ENCODE data around the gene PHETA1.
"Not testable (repeated sequence)": the region's sequence is repeated elsewhere in the genome, so short reads cannot be mapped to it uniquely, and the experiment has no call there.

The PHETA1 gene

DNA sequence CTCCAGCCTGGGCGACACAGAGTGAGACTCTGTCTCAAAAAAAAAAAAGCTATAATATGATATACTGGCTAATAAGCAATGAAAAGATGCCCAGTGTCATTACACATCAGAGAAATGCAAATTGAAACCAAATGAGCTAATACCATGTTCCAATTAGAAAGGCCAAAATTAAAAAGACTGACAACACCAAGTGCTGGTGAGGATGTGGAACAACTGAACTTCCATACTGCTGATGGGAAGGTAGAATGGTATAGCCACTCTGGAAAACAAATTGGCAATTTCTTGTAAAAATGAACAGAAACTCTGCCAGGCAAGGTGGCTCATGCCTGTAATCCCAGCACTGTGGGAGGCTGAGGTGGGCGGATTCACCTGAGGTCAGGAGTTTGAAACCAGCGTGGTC lies 8.5 kb upstream of the PHETA1 start:
- in situ Hi-C loops (cut with MboI; ENCODE audit: low sequenced_read_pairs) = no loop called here

DNA sequence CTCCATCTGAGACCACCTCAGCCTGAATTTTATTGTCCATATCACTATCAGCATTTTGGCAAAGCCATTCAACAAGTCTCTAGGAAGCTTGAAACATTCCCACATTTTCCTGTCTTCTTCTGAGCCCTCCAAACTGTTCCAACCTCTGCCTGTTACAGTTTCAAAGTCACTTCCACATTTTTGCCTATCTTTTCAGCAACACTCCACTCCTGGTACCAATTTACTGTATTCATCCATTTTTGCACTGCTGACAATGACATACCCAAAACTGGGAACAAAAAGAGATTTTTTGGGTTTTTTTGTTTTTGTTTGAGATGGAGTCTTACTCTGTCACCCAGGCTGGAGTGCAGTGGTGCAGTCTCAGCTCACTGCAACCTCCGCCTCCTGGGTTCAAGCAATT lies 4.3 kb upstream of the PHETA1 start:
- in situ Hi-C loops (cut with MboI; ENCODE audit: low sequenced_read_pairs) = not testable (repeated sequence)

DNA sequence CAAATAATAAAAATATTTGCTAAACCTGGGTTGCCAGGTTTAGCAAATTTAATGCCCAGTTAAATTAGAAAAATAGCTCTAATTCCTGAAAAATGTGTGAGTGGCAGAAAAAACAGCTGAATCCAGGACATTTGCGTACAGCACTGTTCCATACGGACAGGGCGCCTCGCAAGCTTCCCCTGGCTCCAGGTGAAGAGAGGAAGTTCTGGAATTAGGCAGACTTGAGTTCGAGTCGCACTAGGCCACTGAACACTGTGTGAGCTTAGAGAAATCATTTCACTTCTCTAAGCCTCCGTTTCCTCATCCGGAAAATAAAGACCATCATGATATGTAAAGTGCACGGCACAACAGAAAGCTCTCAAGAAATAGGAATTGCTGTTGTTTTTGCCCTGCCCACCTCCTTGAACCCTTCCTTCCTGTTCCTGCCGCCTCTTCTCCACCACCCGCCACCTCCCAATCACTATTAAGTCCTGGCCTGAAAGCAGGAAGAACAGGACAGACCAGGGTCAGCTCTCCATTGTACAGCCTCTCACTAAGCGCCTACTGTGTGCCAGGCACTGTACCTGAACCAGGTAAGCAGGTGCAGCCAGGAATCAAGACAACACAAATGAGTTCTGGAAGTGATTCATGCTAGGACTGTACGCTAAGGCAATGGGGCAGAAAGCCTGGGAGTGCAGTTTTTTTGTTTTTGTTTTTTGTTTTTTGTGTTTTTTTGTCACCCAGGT lies 763 bp upstream of the PHETA1 start:
- in situ Hi-C loops (cut with MboI; ENCODE audit: low sequenced_read_pairs) = no loop called here

DNA sequence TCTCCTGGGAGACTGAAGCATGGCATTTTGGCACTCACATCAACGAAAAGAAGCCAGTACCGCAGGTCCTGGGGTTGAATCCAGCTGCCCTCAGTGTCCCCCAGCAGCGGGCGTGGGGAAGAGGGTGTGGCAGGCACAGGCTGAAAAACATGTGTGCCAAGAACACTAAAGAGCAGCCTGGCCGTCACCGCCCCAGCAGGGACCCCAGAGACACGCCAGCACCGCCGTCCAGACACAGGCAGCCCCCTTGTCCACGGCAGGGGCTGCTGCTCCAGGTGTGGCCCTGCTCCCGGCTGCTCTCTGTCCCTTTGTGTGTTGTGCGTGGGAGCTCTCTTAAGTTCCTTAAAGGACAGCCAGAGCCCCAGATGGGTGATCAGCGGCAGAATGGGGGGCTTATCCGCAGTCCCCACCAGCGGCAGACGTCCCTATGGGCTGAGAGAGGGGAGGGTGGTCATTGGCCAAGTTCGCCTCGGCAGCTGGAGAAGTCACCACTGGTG lies 556 bp downstream of the PHETA1 start:
- in situ Hi-C loops (cut with MboI; ENCODE audit: low sequenced_read_pairs) = no loop called here

DNA sequence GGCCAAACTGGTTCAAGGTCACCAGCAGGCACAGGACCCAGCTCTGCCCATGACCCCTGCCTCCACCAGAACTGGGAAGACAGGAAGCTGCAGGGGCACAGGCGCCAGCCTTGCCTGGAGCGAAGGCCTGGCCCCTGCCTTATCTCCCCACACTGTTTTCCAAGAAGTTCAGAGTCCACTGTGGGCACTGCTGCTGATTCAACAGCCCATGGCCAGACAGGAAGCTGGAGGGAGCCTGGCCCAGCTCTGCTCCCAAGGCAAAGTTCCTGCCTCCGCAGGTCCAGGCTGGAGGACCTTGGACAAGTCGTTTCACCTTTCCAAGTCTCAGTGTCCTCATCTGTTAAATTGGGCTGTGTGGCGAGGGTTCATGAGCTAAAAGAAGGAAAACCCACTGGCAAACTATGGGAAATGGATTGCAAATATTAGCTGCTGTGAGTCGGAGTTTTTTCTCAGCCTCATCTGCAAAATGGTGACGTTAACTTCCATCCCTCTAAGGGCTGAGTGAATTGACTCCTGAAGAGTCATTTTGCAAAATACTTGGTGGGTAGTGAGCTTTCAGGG lies 1.2 kb downstream of the PHETA1 start:
- in situ Hi-C loops (cut with MboI; ENCODE audit: low sequenced_read_pairs) = no loop called here

DNA sequence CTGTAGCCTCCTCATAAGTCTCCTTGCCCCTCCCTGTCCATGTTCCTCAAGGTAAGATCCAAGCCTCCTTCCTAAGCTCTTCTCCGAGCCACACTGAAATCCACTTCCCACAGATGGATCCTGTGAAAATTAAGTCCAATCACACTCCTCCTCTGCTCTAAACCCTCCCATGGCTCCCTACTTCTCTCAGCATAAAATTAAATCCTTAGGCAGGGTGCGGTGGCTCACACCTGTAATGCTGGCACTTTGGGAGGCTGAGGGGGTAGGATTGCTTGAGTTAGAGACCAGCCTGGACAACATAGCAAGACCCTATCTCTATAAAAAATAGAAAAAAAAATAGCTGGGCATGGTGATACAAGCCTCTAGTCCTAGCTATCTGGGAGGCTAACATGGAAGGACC lies 2.3 kb downstream of the PHETA1 start:
- in situ Hi-C loops (cut with MboI; ENCODE audit: low sequenced_read_pairs) = no loop called here

DNA sequence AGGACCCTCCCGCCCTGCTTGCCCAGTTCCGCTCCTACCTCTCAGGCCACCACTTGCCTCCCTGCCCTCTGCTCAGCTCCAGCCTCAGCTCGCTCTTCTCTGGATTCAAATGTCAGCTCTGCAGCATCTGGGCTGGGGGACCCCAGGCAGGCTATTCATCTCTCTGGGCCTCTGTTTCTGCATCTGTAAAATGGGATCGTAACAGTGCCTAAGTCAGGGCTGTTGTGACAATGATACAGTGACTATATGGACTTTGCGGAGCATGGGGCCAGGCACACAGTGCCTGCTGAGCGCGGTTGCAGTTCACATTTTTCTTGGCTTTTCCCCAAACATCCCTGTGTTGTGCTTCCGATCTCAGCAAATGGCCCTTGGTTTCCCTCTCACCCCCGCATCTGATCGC lies 2.8 kb downstream of the PHETA1 start:
- in situ Hi-C loops (cut with MboI; ENCODE audit: low sequenced_read_pairs) = no loop called here

DNA sequence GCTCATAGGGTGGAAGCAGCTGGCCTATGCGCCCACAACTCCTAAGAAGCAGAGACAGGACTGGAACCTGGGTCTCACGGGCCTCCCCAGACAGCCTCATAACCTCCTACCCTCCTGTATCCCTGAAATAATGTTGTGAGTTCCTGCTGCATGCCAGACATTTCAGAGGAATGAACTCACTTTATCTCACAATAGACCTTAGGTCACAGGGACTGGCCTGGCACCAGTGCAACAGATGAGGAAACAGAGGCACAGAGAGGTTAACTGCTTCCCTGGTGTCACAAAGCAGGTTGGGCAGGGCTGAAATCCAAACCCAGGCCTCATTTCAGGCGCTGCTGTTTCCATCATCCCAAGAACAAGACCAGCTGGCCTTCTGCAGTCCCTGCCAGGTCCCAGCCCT lies 5.3 kb downstream of the PHETA1 start:
- in situ Hi-C loops (cut with MboI; ENCODE audit: low sequenced_read_pairs) = no loop called here

DNA sequence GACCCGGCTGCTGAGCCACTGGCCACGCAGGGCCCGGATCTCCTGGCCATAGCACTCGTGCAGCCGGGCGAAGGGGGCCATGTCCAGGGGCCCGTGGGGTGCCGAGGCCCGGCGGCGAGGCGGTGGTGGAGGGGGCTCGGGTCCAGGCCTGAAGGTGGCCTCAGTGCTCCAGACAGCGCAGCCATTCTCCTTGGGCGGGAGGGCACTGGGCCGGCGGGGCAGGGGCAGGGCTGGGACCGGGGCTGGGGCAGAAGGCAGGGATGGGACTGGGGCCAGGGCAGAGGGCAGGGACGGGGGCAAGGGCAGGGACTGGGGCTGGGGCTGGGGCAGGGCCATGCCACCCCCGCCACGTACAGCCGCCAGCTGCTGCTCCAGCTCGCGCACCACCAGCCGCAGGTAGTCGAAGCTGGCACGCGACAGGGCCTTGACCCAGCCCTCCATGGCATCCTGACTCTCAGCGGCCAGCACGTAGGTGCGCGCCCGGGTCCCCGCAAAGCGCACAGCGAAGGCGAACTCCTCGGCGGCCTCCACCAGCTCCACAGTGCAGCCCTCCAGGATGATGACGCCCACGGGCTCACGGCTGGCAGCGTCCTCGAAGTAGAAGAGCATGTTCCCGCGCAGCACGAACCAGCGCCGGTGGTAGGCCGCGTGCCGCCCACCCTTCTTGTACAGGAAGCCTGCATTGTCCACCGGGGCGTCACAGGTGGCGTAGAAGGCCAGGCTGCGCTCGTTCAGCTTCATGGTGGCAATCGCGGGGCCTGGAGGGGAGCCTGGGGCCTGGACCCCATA lies 6.0 kb downstream of the PHETA1 start:
- in situ Hi-C loops (cut with MboI; ENCODE audit: low sequenced_read_pairs) = no loop called here

DNA sequence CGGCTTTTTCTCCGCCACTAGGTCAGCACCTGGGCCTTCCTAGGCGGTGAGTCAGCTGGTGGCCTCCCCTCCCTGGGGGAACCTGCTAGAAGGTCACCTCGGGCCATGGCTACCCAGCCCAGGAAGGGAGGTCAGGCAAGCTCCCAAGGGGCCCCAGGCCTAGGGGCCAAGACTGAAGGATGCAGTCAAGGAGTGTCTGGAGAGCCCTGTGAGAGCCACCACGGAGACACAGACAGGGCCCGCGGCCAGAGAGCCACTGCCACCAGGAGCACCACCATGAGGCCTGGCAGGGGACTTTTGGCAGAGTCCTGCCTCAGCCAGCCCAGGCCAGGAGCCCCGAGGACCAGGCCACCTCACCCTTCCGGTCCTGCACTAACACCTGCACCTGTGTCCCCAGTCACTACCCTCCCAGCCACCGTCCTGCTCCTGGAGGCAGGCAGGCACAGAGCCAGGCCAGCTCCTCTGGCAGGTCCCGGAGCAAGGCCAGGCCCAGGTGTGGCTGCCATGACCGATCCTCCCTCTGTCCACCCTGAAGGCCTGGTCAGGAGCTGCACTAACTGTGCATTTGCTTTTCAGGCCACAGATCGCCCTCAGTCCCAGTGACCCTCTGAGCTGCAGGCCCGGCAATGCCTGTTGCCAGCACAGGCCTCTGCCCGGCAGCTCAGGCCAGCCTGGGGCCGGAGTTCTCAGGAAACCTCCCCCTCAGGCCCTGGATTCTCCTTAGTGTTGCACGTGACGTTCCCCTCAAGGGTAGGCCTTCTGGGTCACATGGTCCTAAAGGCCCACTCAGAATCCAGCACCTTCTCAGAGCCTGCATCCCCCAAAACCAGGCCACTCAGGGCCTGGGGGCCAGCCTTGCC lies 6.9 kb downstream of the PHETA1 start:
- in situ Hi-C loops (cut with MboI; ENCODE audit: low sequenced_read_pairs) = no loop called here

DNA sequence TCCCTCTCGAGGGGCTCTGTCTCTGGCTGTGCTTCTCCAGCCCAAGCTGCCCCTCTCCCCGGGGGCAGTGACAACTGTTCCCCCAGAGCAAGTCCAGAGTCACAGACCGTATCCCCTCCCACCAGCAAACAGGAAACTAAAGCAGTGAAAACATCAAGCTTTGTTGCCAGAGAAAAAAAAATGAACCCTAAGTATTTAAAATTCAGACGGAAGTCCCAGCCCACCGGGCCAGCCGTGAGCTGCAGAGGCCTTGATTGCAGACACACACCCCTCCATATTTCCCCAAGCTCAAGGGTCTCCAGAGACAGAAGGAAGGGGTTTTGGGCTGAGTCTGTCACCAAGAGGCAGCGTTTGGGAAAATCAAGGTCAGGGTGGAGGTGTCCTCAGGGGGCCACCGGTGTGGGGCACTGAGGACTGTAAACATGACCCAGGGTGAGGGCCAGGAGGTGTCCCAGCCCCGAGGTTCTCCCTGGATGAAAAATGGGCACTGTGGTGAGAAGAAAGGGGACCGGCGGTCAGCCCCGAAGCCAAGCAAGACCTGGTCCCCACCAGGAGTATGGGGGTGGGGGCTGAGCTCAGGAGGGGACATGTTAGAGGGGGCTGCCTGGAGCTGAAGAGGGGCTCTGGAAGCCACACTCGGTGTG lies 7.7 kb downstream of the PHETA1 start:
- in situ Hi-C loops (cut with MboI; ENCODE audit: low sequenced_read_pairs) = no loop called here

DNA sequence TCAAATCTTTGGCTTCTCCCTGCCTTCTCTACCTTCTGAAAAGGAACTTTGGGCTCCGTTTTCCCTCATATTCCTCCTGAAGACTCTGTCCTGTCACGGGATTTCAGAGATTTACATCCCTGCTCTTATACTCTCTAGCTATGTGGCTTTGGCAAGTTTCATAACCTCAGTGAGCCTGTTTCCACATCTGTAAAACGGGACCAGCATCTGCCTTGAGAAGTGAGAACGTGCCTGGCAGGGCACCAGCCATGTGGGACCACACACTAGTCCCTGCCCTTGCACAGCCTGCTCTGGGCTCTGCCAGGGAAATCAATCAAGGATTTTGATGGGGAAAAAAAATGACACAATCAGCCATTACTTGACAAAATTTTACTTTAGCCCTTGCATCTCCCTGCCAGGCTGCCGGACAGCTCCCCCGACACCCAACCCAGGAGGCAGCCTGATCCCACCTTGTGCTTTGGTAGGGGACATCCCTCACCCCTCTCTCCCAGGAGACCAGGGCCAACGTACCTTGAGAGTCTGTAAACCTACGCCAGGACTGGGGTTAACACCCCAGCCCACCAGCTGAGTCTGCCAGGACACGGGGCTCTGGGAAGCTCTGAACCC lies 8.5 kb downstream of the PHETA1 start:
- in situ Hi-C loops (cut with MboI; ENCODE audit: low sequenced_read_pairs) = no loop called here

DNA sequence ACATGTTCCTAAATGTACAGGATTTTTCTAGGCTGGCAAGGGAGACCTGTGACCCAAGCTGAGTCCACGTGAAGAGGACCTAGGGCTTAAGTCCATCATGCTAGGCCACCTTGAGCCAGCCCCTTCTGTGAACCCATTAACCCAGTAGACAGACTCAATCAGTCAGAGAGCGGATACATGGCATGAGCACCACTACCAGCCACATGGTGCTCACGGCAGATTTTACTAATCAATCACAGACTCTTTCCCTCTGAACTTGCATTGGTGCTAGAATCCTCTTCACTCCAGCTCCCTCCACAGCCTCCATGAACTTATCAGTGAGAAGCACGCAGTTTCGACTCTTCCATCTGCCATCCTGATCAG lies 9.0 kb downstream of the PHETA1 start:
- in situ Hi-C loops (cut with MboI; ENCODE audit: low sequenced_read_pairs) = no loop called here

DNA sequence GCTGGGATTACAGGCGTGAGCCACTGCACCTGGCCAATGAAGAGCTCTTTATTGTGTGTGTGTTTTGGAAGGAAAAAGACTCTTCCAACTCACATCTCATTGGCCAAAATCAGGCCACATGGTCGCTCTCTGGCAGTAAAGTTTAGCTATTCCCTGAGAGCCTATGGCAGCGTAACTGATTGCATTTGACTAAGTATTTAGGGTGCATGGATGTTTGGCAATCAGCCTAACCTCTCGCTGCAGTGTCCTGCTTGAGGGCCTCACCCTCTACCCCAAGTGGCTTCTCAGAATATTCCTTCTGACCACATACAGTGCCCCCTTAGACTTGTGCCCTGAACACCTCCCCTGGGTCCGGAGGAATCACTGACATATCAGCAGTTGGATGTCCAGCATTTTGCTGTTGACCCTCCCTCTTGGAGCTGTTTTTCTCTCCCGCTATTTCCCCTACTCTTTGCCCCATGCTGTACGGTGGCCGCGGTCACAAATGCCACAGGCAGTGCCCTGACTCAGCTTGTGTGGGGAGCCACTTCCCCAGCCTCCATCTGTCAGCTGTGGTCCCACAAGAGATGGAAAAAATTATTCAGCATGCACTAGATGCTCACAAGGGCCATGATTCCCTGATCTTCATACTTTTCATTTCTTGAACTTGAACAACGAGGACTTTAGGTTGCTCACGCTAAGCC lies 9.5 kb downstream of the PHETA1 start:
- in situ Hi-C loops (cut with MboI; ENCODE audit: low sequenced_read_pairs) = no loop called here

DNA sequence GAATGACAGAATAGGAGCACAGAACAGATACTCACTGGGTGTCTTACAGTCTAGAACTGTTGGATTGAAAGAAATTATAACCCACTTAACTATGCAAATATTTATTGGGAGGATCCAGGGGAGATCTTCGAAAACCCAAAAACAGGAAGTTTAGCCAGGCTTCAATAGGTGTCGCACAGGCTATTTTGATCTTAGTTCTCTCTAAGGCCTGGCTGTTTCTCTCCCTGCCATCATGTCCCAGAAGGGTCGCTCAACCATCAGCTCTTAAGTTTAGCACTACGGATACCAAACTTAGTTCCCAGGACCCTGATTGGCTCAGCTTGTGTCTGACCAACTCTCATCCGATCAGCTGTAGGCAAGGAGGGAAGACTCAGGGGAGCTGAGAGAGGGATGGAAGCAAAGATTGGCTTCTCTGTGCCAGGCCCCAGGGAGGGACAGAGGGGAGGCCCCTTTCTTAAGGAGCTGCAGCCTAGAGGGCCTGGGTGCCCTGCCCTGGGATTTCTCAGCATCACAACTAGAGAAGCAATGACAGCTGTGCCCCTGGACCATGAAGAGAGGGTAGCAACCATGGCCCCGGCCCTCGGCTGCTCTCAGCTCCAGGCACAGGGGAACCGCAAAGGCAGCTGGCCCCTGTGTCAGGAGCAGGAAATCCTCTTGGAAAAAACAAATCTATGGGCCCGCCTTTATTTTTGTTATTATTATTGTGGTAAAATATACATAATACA lies 13.5 kb downstream of the PHETA1 start:
- in situ Hi-C loops (cut with MboI; ENCODE audit: low sequenced_read_pairs) = no loop called here

DNA sequence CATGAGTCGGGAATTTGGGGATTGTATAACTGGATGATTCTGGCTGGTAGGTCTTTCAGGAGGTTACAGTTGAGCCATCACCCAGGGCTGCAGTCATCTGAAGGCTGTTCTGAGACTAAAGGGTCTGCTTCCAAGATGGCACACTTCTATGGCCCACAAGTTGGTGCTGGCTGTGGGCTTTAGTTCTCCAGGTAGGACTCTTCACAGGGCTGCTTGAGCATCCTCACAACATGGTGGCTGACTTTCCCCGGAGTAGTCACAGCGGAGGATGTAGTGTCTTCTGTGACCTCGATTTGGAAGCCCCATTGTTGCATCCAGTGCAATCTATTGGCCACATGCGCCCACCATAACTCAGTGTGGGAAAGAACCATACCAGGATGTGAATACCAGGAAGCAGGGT lies 14.4 kb downstream of the PHETA1 start:
- in situ Hi-C loops (cut with MboI; ENCODE audit: low sequenced_read_pairs) = no loop called here

DNA sequence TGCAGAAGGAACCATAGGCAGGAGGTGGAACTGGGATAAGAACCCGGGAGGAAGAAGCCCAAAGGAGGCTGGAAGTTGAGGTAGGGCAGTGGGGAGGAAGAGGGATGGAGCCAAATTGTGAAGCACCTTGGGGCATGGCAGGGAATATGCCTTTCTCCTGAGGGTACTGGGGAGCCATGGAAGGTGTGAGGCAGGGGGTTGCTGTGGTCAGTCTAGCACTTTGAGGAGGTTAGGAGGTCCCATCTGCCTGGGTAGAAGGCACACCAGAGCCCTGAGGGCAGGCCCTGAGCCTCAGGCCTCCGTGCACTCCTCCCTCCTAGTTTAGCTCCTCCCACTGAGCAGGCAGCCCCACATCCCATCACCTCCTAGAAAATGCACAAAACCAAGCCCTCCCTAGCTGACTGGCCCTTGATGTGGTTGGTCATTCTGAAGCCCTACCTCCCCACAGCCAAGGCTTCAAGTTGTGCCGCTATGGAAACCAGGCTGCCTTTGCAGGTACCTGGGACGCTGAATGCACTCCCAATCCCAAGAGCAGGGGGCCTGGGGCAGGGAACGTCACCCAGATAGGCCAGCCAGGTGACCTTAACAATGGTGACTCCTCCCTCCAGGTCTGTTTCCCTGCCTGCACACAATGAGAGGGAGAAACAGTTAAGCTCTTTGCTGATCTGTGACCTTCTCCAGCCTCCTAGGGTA lies 15.1 kb downstream of the PHETA1 start:
- in situ Hi-C loops (cut with MboI; ENCODE audit: low sequenced_read_pairs) = no loop called here

DNA sequence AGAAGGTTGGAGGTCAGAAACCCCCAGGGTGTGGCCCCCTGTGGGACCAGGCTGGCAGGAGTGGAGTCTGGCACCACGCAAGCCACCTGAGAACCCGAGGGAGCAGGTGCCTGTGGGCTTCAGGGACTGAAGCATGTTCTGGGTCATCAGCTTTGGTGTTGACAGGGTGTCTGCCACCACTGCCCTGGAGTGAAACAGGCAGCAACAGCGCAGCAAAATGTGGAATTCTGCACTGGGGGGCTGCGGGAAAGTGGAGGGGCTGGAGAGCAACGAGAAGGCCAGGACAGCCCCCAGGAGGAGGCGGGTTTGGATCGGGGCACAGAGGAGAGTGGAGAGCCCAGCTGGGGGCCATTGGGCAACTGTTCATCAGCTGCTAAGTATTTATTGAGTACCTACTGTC lies 15.9 kb downstream of the PHETA1 start:
- in situ Hi-C loops (cut with MboI; ENCODE audit: low sequenced_read_pairs) = no loop called here

All from HL-60/S4 (cell line).